Peyer's patch (tissue), 4 donors: ENCODE measurements around the gene ZNF383. TPM values are rescaled to one million over a fixed set of nuclear protein-coding genes. Genes with fewer than 3 reads are reported as not detected.
"Not testable (repeated sequence)": the region's sequence is repeated elsewhere in the genome, so short reads cannot be mapped to it uniquely, and the experiment has no call there.

Experiments
- DNase-seq, 3 donors: peaks; one replicate each; pipeline ENCODE4 v3.0.0-alpha.2; 2017 to 2019
- H3K27ac ChIP-seq, 4 donors: fragments of 200-600 bp; sonication (generic); one replicate each; pipeline ENCODE4 v1.5.1; 2016 to 2019
- H3K27me3 ChIP-seq, 2 donors: fragments of 200-600 bp; sonication (generic); one replicate each; pipeline ENCODE4 v1.5.1; 2019
- H3K36me3 ChIP-seq, 3 donors: fragments of 200-600 bp; sonication (generic); one replicate each; pipeline ENCODE4 v1.5.1; 2016 to 2019
- H3K4me1 ChIP-seq, 4 donors: fragments of 200-600 bp; sonication (generic); one replicate each; pipeline ENCODE4 v1.5.1; 2016 to 2019
- H3K4me3 ChIP-seq, 4 donors: fragments of 200-600 bp; sonication (generic); 1 replicate in 3 of 4; 2 replicates in 1 of 4; pipeline ENCODE4 v1.5.1; 2016 to 2019; ENCODE audit warnings: mild to moderate bottlenecking in 1 of 4
- H3K9me3 ChIP-seq, 4 donors: fragments of 200-600 bp; sonication (generic); one replicate each; pipeline ENCODE4 v1.5.1; 2016 to 2019; ENCODE audit warnings: mild to moderate bottlenecking in 1 of 4
- POLR2A ChIP-seq, 2 donors: fragments of 450-650 bp; IDR thresholded peaks; one replicate each; pipeline ENCODE4 v1.5.1; 2017; ENCODE audit warnings: antibody characterized with exemption in 2 of 2, mild to moderate bottlenecking in 2 of 2, moderate library complexity in 2 of 2
- total RNA-seq, 4 donors: library from RNA; depleted of rRNA; stranded (reverse); fragments of >200 nt; gene quantifications; one replicate each; pipeline ENCODE4 v1.1.0, GENCODE V29; 2016
- TF ChIP-seq, protein P1 (sequence below), 6 experiments: fragments of 450-650 bp in 4 of 6; fragments of 200-600 bp in 2 of 6; sonication (generic) in 1 of 6; IDR thresholded peaks; one replicate each; pipeline ENCODE4 v1.5.1; 2017 to 2019; ENCODE audit warnings: antibody characterized with exemption in 6 of 6, mild to moderate bottlenecking in 3 of 6, moderate library complexity in 1 of 6

The ZNF383 gene
- 10 to 100 TPM in 3 of 4 donors, 1 to 10 TPM in 1; 7.4 to 23.1 (median 12.1) TPM for total RNA-seq

DNA sequence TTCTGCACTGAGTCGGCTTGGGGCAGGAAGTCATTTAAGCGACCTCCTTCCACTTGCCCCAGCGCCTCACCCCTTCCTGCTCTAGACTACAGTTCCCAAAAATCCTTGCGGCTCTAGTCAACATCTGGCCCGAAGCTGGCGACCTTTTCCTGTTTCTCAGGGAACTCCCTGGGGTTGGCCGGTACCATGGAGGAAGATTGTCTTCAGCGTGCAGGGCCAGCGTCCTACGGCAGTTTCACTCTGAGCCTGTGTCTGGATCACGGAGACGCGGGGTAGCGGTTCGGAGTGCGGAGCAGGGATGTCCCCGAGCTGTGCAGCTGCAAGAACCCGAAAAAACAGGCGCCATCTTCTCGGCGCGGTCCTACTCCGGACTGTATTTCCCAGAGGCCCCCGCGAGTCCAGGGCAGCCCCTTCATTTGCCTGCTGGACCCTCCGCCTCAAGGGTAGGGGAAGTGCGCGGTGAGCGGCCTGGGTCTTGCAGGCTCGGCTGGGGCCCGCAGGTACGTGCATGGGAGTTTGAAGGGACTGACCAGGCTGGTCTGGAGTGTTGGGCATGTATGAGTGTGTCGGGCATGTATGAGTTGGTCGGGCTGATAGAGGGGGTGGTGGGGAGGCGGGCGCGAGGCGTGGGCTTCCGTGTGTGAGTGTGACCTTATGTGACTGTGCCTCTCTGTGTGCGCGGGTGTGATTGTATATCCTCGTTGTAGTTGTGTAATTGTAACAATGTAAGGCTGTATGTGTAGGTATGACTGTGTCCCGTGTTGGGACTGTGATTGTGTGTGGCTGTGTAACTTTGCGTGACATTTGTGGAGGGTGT, at the start of gene ZNF383:
Gene ZNF383, plus strand, starts transcription at position 440 of the 817 bp plus-strand sequence. CDS start 12,240 bp downstream, outside the sequence.
- Histone ChIP-seq H3K9me3 (peaks cover 0 to 4% (median 0%) of the 10 kb centered on the region in 4 donors), H3K27me3 (no peaks in the 10 kb centered on the region), H3K36me3 (peaks cover 0 to 29% (median 0%) of the 10 kb centered on the region in 3 donors), H3K4me3 (peak within 1 kb of the TSS; percentile 64 to 80 (median 76)), H3K27ac (peak within 1 kb of the TSS; percentile 80 to 97 (median 86)), H3K4me1 (peaks cover 0 to 8% (median 4%) of the 10 kb centered on the region in 4 donors)
- peak; percentile 32 to 52 for TF ChIP-seq POLR2A (IDR thresholded peaks at IDR 0.05)
- TF ChIP-seq, protein P1, sequence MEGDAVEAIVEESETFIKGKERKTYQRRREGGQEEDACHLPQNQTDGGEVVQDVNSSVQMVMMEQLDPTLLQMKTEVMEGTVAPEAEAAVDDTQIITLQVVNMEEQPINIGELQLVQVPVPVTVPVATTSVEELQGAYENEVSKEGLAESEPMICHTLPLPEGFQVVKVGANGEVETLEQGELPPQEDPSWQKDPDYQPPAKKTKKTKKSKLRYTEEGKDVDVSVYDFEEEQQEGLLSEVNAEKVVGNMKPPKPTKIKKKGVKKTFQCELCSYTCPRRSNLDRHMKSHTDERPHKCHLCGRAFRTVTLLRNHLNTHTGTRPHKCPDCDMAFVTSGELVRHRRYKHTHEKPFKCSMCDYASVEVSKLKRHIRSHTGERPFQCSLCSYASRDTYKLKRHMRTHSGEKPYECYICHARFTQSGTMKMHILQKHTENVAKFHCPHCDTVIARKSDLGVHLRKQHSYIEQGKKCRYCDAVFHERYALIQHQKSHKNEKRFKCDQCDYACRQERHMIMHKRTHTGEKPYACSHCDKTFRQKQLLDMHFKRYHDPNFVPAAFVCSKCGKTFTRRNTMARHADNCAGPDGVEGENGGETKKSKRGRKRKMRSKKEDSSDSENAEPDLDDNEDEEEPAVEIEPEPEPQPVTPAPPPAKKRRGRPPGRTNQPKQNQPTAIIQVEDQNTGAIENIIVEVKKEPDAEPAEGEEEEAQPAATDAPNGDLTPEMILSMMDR (IDR thresholded peaks at IDR 0.05), result no peak
- DNase-seq, result peak; percentile 90 to 94 (median 90)

DNA sequence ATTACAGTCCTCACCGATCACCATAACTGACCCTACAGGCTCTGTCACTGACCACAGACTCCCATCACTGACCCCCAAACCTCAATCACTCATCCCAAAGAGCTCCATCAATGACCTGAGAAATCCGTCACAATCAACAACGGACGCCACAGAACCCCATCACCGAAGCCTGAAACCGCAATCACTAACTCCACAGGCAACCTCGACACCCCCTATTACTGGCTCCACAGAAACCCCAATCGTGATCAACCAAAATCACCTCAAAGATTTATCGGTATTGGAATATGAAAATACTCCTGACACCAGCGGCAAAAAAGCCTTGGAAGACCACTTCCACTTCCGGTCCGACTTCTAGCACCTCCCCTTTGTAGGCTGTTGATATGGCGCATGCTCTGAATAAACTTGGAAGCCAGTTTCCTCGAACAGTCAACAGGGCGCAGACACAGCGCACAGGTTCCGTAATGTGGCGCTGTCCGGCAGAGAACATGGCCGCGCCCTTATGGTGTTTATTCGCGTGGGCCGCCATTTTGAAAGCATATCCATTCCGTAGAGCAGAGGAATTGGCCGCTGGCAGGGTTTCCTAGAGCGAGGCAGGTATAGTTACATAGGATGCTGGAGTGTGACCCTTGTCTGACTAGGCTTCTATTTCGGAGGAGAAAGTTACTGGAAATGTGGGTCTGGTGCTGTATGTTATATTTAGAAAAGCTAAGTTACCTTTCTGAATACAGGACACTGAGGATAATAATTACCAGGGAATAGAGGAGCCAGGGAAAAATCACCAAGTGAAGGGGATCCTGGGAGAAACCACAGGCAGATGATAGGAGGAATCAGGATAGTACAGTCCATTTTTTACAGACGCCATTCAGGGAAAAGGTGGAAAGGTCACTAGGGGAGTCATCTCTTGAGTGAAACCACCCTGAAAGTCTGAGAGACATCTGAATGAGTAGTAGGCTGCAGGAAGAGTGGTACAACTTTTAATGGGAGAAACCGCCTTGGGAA, 45.3 kb upstream of the ZNF383 start, which contains the start of gene ZNF585A:
Gene ZNF585A, minus strand, starts transcription at position 328 of the 999 bp plus-strand sequence. CDS start 2,785 bp downstream, outside the sequence.
- peak; percentile 89 to 97 (median 90) for DNase-seq
- Histone ChIP-seq H3K4me3 (peak within 1 kb of the TSS; percentile 51 to 80 (median 57)), H3K36me3 (peaks cover 0 to 23% (median 7%) of the 10 kb centered on the region in 3 donors), H3K9me3 (peaks cover 0 to 12% (median 0%) of the 10 kb centered on the region in 4 donors), H3K4me1 (no peaks in the 10 kb centered on the region), H3K27ac (peak within 1 kb of the TSS; percentile 51 to 83 (median 66)), H3K27me3 (no peaks in the 10 kb centered on the region)
- TF ChIP-seq, protein P1 (IDR thresholded peaks at IDR 0.05), result peak in 4 of 6 experiments; percentile 14 to 44 (median 24)
- TF ChIP-seq POLR2A (IDR thresholded peaks at IDR 0.05), result peak in 1 of 2 donors; percentile 27

DNA sequence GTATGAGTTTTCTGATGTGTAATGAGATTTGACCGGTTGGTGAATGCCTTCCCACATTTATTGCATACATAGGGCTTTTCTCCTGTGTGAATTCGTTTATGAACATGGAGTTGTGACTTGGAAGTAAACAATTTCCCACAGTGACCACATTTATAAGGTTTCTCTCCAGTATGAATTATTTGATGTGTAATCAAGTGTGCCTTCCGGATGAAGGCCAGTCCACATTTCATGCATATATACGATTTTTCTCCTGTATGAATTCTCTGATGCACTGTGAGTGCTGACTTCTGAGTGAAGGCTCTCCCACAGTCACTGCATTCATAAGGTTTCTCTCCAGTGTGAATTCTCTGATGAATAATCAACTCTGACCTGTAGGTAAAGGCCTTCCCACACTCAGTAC, 31.9 kb upstream of the ZNF383 start:
- peaks cover 0 to 88% (median 40%) of the 10 kb centered on the region in 4 donors for H3K9me3 ChIP-seq
- H3K27ac ChIP-seq, H3K4me1 ChIP-seq, H3K4me3 ChIP-seq, DNase-seq, H3K27me3 ChIP-seq: not testable (repeated sequence)
- peaks cover 0 to 54% (median 3%) of the 10 kb centered on the region in 3 donors for H3K36me3 ChIP-seq

DNA sequence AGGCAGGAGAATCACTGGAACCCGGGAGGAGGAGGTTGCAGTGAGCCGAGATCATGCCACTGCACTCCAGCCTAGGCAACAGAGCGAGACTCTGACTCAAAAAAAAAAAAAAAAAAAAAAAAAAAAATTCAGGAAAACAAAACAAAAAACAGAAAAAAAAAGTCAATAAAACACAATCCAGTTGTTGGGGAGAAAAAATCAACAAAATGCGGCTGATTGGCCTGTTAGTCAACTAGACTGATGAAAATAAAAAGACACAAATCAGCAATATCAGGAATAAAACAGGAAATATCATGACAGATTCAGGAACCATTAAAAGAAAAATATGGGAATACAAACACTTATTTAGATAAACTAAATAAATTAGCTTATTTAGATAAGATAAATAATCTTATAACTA, 22.8 kb upstream of the ZNF383 start:
- DNase-seq, H3K4me3 ChIP-seq, H3K27me3 ChIP-seq, H3K4me1 ChIP-seq, H3K27ac ChIP-seq: not testable (repeated sequence)
- peaks cover 0 to 87% (median 0%) of the 10 kb centered on the region in 3 donors for H3K36me3 ChIP-seq
- peaks cover 0 to 70% (median 2%) of the 10 kb centered on the region in 4 donors for H3K9me3 ChIP-seq

DNA sequence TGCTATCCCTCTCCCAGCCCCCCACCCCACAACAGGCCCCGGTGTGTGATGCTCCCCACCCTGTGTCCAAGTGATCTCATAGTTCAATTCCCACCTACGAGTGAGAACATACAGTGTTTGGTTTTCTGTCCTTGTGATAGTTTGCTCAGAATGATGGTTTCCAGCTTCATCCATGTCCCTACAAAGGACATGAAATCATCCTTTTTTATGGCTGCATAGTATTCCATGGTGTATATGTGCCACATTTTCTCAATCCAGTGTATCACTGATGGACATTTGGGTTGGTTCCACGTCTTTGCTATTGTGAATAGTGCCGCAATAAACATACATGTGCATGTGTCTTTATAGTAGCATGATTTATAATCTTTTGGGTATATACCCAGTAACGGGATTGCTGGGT, 20.9 kb upstream of the ZNF383 start:
- not testable (repeated sequence) for DNase-seq, H3K4me3 ChIP-seq, H3K27ac ChIP-seq, H3K27me3 ChIP-seq, H3K4me1 ChIP-seq
- Histone ChIP-seq H3K36me3 (peaks cover 0 to 85% (median 0%) of the 10 kb centered on the region in 3 donors), H3K9me3 (peaks cover 0 to 62% (median 0%) of the 10 kb centered on the region in 4 donors)

DNA sequence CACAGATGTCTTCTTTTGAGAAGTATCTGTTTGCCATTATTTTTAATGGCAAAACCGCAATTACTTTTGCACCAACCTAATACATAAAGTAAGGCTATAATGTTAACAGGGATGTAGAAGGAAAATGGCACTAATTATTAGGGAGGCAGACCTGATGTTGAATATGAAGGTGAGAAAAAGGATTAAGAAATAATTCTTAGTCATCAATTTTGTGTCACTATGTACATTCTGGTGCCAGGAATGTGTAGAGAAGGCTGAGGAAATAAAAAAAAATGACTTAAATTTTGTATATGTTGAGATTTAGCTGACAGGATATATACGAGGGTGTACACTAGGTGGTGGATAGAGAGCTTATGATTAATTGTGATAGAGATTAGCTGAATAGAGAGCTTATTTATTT, 20.2 kb upstream of the ZNF383 start:
- DNase-seq, result no peak
- Histone ChIP-seq H3K4me3 (no peak overlapping the region), H3K9me3 (peaks cover 0 to 57% (median 0%) of the 10 kb centered on the region in 4 donors), H3K27ac (no peak overlapping the region), H3K4me1 (no peaks in the 10 kb centered on the region), H3K36me3 (peaks cover 0 to 83% (median 0%) of the 10 kb centered on the region in 3 donors), H3K27me3 (no peaks in the 10 kb centered on the region)
- TF ChIP-seq, protein P1 (IDR thresholded peaks at IDR 0.05), result no peak
- TF ChIP-seq POLR2A (IDR thresholded peaks at IDR 0.05), result no peak
